ENCODE results near the gene SEPTIN3.
A peak's percentile ranks its signal among the peaks of the same experiment; 100 is the strongest.
"Not testable (repeated sequence)": the region's sequence is repeated elsewhere in the genome, so short reads cannot be mapped to it uniquely, and the experiment has no call there.

The SEPTIN3 gene

DNA sequence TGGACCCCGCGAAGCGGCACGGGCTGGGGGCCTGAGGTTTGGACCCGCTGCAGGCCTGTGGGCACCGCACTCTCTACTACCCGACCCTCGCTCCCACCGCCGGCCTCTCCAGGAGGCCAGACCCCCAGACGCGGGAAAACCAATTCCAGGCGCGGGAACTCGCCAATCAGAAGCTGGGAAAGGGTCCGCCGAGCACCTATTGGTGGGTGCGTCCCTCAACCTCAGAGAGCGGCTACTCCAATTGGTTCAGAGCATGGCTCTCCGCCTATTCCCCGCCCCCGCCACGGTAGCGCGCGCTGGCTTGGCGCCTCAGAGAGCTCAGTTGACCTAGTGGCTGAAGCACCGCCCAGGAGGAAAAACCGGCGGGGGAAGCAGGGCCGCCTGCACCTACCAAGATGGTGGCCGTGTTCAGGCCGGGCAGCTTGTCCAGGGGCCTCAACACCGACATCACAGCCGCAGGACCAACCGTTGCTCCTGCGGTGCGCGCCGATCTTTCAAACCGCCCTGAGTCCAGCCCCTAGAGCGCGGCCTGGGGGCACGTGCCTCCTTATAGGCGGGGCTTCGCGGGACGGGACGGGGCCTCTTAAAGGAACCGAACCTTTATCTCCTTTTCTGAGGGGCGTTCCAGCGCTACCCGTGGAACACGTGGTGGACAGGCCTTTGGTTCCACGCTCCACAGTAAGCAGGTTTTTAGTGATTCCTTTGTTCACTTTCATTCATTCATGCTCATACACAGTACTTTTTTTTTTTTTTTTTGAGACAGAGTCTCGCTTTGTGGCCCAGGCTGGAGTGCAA, 22.4 kb upstream of the SEPTIN3 start, which contains the start of gene CENPM:
CENPM (minus strand) TSS at position 524 of the 795 bp plus-strand sequence; CDS start at position 448, 76 bp downstream.
- Histone ChIP-seq H3K36me3 (replicated peaks; ENCODE audit: low read depth, low read length) (peaks cover 31% of the 10 kb centered on the region), H3K79me2 (ENCODE audit: low read length) (peaks cover 48% of the 10 kb centered on the region), H3K9me3 (ENCODE audit: insufficient read depth, low read length) (no peaks in the 10 kb centered on the region), H2AFZ (ENCODE audit: low read depth, low read length) (peak within 1 kb of the TSS; percentile 48), H3K4me1 (ENCODE audit: low read length) (peaks cover 51% of the 10 kb centered on the region), H3K27ac (ENCODE audit: low read length) (peak within 1 kb of the TSS; percentile 77), H4K20me1 (ENCODE audit: insufficient read depth, low read length) (no peaks in the 10 kb centered on the region), H3K4me2 (ENCODE audit: low read length) (peak within 1 kb of the TSS; percentile 99), H3K4me3 (ENCODE audit: low read length) (peak within 1 kb of the TSS; percentile 82), H3K9ac (ENCODE audit: low read length) (peak within 1 kb of the TSS; percentile 85), H3K27me3 (ENCODE audit: low read depth, low read length) (no peaks in the 10 kb centered on the region)
- TF ChIP-seq, protein P1, sequence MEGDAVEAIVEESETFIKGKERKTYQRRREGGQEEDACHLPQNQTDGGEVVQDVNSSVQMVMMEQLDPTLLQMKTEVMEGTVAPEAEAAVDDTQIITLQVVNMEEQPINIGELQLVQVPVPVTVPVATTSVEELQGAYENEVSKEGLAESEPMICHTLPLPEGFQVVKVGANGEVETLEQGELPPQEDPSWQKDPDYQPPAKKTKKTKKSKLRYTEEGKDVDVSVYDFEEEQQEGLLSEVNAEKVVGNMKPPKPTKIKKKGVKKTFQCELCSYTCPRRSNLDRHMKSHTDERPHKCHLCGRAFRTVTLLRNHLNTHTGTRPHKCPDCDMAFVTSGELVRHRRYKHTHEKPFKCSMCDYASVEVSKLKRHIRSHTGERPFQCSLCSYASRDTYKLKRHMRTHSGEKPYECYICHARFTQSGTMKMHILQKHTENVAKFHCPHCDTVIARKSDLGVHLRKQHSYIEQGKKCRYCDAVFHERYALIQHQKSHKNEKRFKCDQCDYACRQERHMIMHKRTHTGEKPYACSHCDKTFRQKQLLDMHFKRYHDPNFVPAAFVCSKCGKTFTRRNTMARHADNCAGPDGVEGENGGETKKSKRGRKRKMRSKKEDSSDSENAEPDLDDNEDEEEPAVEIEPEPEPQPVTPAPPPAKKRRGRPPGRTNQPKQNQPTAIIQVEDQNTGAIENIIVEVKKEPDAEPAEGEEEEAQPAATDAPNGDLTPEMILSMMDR (IDR thresholded peaks at IDR 0.05; ENCODE audit: low read depth, low read length), result no peak
- TF ChIP-seq EZH2phosphoT487 (IDR thresholded peaks at IDR 0.05; ENCODE audit: low read depth), result no peak

DNA sequence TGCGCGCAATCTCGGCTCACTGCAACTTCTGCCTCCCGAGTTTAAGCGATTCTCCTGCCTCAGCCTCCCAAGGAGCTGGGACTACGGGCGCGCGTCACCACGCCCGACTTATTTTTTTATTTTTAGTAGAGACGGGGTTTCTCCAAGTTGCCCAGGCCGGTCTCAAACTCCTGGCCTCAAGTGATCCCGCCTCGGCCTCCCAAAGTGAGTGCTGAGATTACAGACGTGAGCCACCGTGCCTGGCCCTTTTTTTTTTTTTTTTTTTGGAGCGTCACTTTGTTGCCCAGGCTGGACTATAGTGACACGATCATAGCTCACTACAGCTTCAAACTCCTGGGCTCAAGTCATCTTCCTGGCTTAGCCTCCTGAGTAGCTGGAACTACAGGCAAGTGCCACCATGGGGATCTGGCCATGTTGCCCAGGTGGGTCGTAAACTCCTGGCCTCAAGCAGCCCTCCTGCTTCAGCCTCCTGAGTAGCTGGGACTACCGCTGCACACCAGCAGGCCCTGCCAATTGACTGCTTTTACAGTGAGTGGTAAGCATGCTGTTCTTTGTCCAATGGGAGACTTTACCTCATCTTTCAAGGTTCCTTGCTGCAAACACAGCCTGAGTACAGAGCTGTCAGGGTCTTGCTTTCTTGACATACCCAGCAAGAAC, 21.7 kb upstream of the SEPTIN3 start:
- peaks cover 46% of the 10 kb centered on the region for H3K79me2 ChIP-seq (ENCODE audit: low read length)
- peak overlapping the region; percentile 77 for H3K27ac ChIP-seq (ENCODE audit: low read length)

DNA sequence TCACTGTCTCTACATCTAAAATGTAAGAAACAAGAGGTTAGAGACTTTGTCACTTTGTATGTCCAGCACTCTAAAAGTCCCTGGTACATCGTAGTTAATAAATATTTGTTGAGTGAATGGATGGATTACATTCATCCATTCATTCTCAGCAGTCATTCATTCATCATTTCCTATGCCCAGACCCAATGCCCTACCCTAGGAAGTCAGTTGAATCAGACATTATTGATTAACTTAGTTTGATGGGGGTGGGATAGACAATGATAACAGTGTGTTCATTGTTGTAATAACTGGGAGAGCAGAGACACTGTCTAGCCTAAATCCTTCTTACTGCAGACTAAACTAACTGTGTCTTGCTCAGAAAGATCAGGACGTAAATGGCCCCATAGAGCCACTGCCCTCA, 21.1 kb upstream of the SEPTIN3 start:
- TF ChIP-seq EZH2phosphoT487 (IDR thresholded peaks at IDR 0.05; ENCODE audit: low read depth), result no peak
- TF ChIP-seq, protein P1 (IDR thresholded peaks at IDR 0.05; ENCODE audit: low read depth, low read length), result no peak
- Histone ChIP-seq H3K9ac (ENCODE audit: low read length) (peak overlapping the region; percentile 1; the same call in 1 of the 2 replicates), H3K27me3 (ENCODE audit: low read depth, low read length) (no peaks in the 10 kb centered on the region), H3K4me2 (ENCODE audit: low read length) (peak overlapping the region; percentile 99), H3K79me2 (ENCODE audit: low read length) (peaks cover 41% of the 10 kb centered on the region), H3K4me1 (ENCODE audit: low read length) (peaks cover 64% of the 10 kb centered on the region), H2AFZ (ENCODE audit: low read depth, low read length) (no peak overlapping the region), H4K20me1 (ENCODE audit: insufficient read depth, low read length) (no peaks in the 10 kb centered on the region), H3K36me3 (replicated peaks; ENCODE audit: low read depth, low read length) (peaks cover 24% of the 10 kb centered on the region), H3K27ac (ENCODE audit: low read length) (no peak overlapping the region), H3K4me3 (ENCODE audit: low read length) (peak overlapping the region; percentile 82; the same call in 1 of the 2 replicates), H3K9me3 (ENCODE audit: insufficient read depth, low read length) (no peaks in the 10 kb centered on the region)

More for the DNA sequence above, 21.7 kb upstream of the SEPTIN3 start:
- no peaks in the 10 kb centered on the region for H3K27me3 ChIP-seq (ENCODE audit: low read depth, low read length)
- peaks cover 58% of the 10 kb centered on the region for H3K4me1 ChIP-seq (ENCODE audit: low read length)
- H2AFZ ChIP-seq (ENCODE audit: low read depth, low read length), result peak overlapping the region; percentile 48
- peak overlapping the region; percentile 99 for H3K4me2 ChIP-seq (ENCODE audit: low read length)
- peak overlapping the region; percentile 85 for H3K9ac ChIP-seq (ENCODE audit: low read length)
- no peak for TF ChIP-seq EZH2phosphoT487 (IDR thresholded peaks at IDR 0.05; ENCODE audit: low read depth)
- TF ChIP-seq, protein P1 (IDR thresholded peaks at IDR 0.05; ENCODE audit: low read depth, low read length), result no peak
- H3K36me3 ChIP-seq (replicated peaks; ENCODE audit: low read depth, low read length), result peaks cover 28% of the 10 kb centered on the region
- H4K20me1 ChIP-seq (ENCODE audit: insufficient read depth, low read length), result no peaks in the 10 kb centered on the region
- no peaks in the 10 kb centered on the region for H3K9me3 ChIP-seq (ENCODE audit: insufficient read depth, low read length)
- H3K4me3 ChIP-seq (ENCODE audit: low read length), result peak overlapping the region; percentile 82

DNA sequence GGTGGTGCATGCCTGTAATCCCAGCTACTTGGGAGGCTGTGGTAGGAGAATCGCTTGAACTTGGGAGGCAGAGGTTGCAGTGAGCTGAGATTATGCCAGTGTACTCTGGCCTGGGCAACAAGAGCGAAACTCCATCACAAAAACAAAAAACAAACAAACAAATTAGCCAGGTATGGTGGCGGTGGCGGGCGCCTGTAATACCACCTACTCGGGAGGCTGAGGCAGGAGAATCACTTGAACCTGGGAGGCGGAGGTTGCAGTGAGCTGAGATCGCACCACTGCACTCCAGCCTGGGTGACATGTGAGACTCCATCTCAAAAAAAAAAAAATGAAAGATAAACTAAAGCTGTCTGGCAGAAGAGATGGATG, 20.3 kb upstream of the SEPTIN3 start:
- Histone ChIP-seq H3K27ac (ENCODE audit: low read length) (peak overlapping the region; percentile 74), H3K4me1 (ENCODE audit: low read length) (peaks cover 71% of the 10 kb centered on the region), H3K4me3 (ENCODE audit: low read length) (peak overlapping the region; percentile 65), H3K4me2 (ENCODE audit: low read length) (peak overlapping the region; percentile 76), H3K9ac (ENCODE audit: low read length) (peak overlapping the region; percentile 73), H3K79me2 (ENCODE audit: low read length) (peaks cover 33% of the 10 kb centered on the region), H3K36me3 (replicated peaks; ENCODE audit: low read depth, low read length) (peaks cover 17% of the 10 kb centered on the region)
- H2AFZ ChIP-seq (ENCODE audit: low read depth, low read length); H3K9me3 ChIP-seq (ENCODE audit: insufficient read depth, low read length); H4K20me1 ChIP-seq (ENCODE audit: insufficient read depth, low read length); H3K27me3 ChIP-seq (ENCODE audit: low read depth, low read length): not testable (repeated sequence)

Data from OCI-LY3 (cell line).